Measurements from ENCODE around the gene GSTM4.

GRCh38 chr1:109610609-109611307, 45.1 kb upstream of the GSTM4 start:
- TF ChIP-seq, protein P1, sequence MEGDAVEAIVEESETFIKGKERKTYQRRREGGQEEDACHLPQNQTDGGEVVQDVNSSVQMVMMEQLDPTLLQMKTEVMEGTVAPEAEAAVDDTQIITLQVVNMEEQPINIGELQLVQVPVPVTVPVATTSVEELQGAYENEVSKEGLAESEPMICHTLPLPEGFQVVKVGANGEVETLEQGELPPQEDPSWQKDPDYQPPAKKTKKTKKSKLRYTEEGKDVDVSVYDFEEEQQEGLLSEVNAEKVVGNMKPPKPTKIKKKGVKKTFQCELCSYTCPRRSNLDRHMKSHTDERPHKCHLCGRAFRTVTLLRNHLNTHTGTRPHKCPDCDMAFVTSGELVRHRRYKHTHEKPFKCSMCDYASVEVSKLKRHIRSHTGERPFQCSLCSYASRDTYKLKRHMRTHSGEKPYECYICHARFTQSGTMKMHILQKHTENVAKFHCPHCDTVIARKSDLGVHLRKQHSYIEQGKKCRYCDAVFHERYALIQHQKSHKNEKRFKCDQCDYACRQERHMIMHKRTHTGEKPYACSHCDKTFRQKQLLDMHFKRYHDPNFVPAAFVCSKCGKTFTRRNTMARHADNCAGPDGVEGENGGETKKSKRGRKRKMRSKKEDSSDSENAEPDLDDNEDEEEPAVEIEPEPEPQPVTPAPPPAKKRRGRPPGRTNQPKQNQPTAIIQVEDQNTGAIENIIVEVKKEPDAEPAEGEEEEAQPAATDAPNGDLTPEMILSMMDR (conservative IDR thresholded peaks at IDR 0.05; ENCODE audit: low read length): no peak
- TF ChIP-seq EZH2phosphoT487 (IDR thresholded peaks at IDR 0.05; ENCODE audit: borderline replicate concordance): no peak

All from Loucy (cell line).